Activated CD4-positive, alpha-beta T cell treated with anti-CD3 and anti-CD28 coated beads for 36 hours (primary cell): ENCODE results near the gene PIK3IP1. TPM values are rescaled to one million over a fixed set of nuclear protein-coding genes. Genes with fewer than 3 reads are reported as not detected.

Source experiments
- ATAC-seq: fragments of 200-7000 bp; cut with Tn5 transposase; one replicate; pipeline ENCODE4 v1.10.0; 2021; ENCODE audit warnings: mild to moderate bottlenecking, moderate library complexity
- CTCF ChIA-PET: fragments of 350-600 bp; sonication (Branson Sonifier 250); formaldehyde crosslinking; loops from one replicate; lab custom pipeline; 2021; ENCODE audit warnings: antibody characterized with exemption; lab: Charles Lee
- POLR2A ChIA-PET: fragments of 350-600 bp; sonication (Branson Sonifier 250); formaldehyde crosslinking; loops from one replicate; lab custom pipeline; 2021; ENCODE audit warnings: antibody characterized with exemption, inconsistent platforms; lab: Charles Lee
- DNase-seq: peaks from one replicate; pipeline ENCODE4 v3.0.0-alpha.2; 2020
- H3K27ac Mint-ChIP-seq: one replicate; pipeline ENCODE4 v1.8.0; 2021; ENCODE audit warnings: mixed read lengths
- H3K27me3 Mint-ChIP-seq: one replicate; pipeline ENCODE4 v1.8.0; 2021; ENCODE audit warnings: mixed read lengths
- H3K36me3 Mint-ChIP-seq: one replicate; pipeline ENCODE4 v1.8.0; 2021; ENCODE audit warnings: low read depth, mixed read lengths
- H3K4me1 Mint-ChIP-seq: one replicate; pipeline ENCODE4 v1.8.0; 2021; ENCODE audit warnings: mixed read lengths
- H3K4me3 Mint-ChIP-seq: one replicate; pipeline ENCODE4 v1.8.0; 2021; ENCODE audit warnings: mild to moderate bottlenecking, moderate library complexity, mixed read lengths
- H3K9me3 Mint-ChIP-seq: one replicate; pipeline ENCODE4 v1.8.0; 2021; ENCODE audit warnings: low read depth, mixed read lengths
- intact Hi-C, 2 experiments: fragments of 100-400 bp; cut with DNase I in 1 of 2; cut with micrococcal nuclease in 1 of 2; formaldehyde crosslinking; loops; one replicate each; pipeline versions ENCODE4 v1.14.2 to v1.15.1; 2022 to 2024; cut with DNase I, micrococcal nuclease
- total RNA-seq, 2 experiments: library from RNA; stranded (reverse); gene quantifications; one replicate each; pipeline ENCODE4 v1.2.3, GENCODE V29; 2021

The PIK3IP1 gene
- total RNA-seq, 2 experiments from 2014 or later: 14.2 to 15.1 TPM

- H3K36me3 Mint-ChIP-seq: peaks cover 61% of the 10 kb centered on the region
- H3K27me3 Mint-ChIP-seq: no peaks in the 10 kb centered on the region
- POLR2A ChIA-PET: interaction anchor here (3.8 kb wide), 1 partner anchor 12 kb away, joined by 38 read pairs; the partner anchor contains the start of gene PIK3IP1
- peaks cover 83% of the 10 kb centered on the region for H3K4me1 Mint-ChIP-seq
- no peak overlapping the region for H3K4me3 Mint-ChIP-seq
- intact Hi-C loops: loop anchor here in 1 of 2 experiments (5.0 kb wide), 1 partner anchor 67 kb away; the partner anchor contains the start of gene LIMK2
- CTCF ChIA-PET: interaction anchor here (0.7 to 1.8 kb wide), 5 partner anchors 8 to 36 kb away, joined by 3 to 13 read pairs (median 4); partner anchors contain the start of gene PIK3IP1
- no peak for ATAC-seq
- no peak for DNase-seq
- no peaks in the 10 kb centered on the region for H3K9me3 Mint-ChIP-seq
- peak overlapping the region; percentile 86 for H3K27ac Mint-ChIP-seq
Observed at GRCh38 chr22:31279327-31279669, 13.0 kb downstream of the PIK3IP1 start.

DNA sequence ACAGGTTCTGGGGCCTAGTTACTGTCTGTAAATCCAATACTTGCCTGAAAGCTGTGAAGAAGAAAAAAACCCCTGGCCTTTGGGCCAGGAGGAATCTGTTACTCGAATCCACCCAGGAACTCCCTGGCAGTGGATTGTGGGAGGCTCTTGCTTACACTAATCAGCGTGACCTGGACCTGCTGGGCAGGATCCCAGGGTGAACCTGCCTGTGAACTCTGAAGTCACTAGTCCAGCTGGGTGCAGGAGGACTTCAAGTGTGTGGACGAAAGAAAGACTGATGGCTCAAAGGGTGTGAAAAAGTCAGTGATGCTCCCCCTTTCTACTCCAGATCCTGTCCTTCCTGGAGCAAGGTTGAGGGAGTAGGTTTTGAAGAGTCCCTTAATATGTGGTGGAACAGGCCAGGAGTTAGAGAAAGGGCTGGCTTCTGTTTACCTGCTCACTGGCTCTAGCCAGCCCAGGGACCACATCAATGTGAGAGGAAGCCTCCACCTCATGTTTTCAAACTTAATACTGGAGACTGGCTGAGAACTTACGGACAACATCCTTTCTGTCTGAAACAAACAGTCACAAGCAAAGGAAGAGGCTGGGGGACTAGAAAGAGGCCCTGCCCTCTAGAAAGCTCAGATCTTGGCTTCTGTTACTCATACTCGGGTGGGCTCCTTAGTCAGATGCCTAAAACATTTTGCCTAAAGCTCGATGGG is 13.5 kb downstream of the PIK3IP1 start:
- Mint-ChIP-seq H3K4me3 (no peak overlapping the region), H3K27ac (peak overlapping the region; percentile 86), H3K4me1 (peaks cover 79% of the 10 kb centered on the region), H3K27me3 (no peaks in the 10 kb centered on the region), H3K36me3 (peaks cover 65% of the 10 kb centered on the region), H3K9me3 (no peaks in the 10 kb centered on the region)
- intact Hi-C loops: loop anchor here in 1 of 2 experiments (5.0 kb wide), 1 partner anchor 66 kb away; the partner anchor contains the start of gene LIMK2
- ChIA-PET POLR2A (interaction anchor here (3.8 kb wide), 1 partner anchor 12 kb away, joined by 38 read pairs; the partner anchor contains the start of gene PIK3IP1), CTCF (interaction anchor here (0.7 to 1.8 kb wide), 6 partner anchors 9 to 36 kb away, joined by 3 to 13 read pairs (median 4); partner anchors contain the start of gene PIK3IP1)
- DNase-seq (peak; percentile 52), ATAC-seq (peak; percentile 90)

GRCh38 chr22:31278151-31278621 is 14.1 kb downstream of the PIK3IP1 start:
- peaks cover 68% of the 10 kb centered on the region for H3K36me3 Mint-ChIP-seq
- peak overlapping the region; percentile 86 for H3K27ac Mint-ChIP-seq
- ATAC-seq: no peak
- H3K4me1 Mint-ChIP-seq: peaks cover 75% of the 10 kb centered on the region
- intact Hi-C loops: loop anchor here in 1 of 2 experiments (5.0 kb wide), 1 partner anchor 66 kb away; the partner anchor contains the start of gene LIMK2
- H3K27me3 Mint-ChIP-seq: no peaks in the 10 kb centered on the region
- H3K9me3 Mint-ChIP-seq: no peaks in the 10 kb centered on the region
- CTCF ChIA-PET: interaction anchor here (0.6 to 1.8 kb wide), 4 partner anchors 15 to 68 kb away, joined by 3 to 13 read pairs (median 4); partner anchors contain the start of genes PATZ1 and PIK3IP1
- POLR2A ChIA-PET: interaction anchor here (3.8 kb wide), 1 partner anchor 13 kb away, joined by 38 read pairs; the partner anchor contains the start of gene PIK3IP1
- no peak overlapping the region for H3K4me3 Mint-ChIP-seq
- no peak for DNase-seq

- no peak for ATAC-seq
- Mint-ChIP-seq H3K27ac (peak overlapping the region; percentile 86), H3K4me3 (no peak overlapping the region), H3K9me3 (no peaks in the 10 kb centered on the region), H3K36me3 (peaks cover 68% of the 10 kb centered on the region), H3K27me3 (no peaks in the 10 kb centered on the region), H3K4me1 (peaks cover 77% of the 10 kb centered on the region)
- ChIA-PET POLR2A (interaction anchor here (3.8 kb wide), 1 partner anchor 13 kb away, joined by 38 read pairs; the partner anchor contains the start of gene PIK3IP1), CTCF (interaction anchor here (0.6 to 1.3 kb wide), 4 partner anchors 15 to 69 kb away, joined by 3 to 5 read pairs (median 4); partner anchors contain the start of gene PATZ1)
- no peak for DNase-seq
- intact Hi-C loops: loop anchor here in 1 of 2 experiments (5.0 kb wide), 1 partner anchor 65 kb away; the partner anchor contains the start of gene LIMK2
Observed at GRCh38 chr22:31277741-31278140, 14.5 kb downstream of the PIK3IP1 start.

- Mint-ChIP-seq H3K4me1 (peaks cover 75% of the 10 kb centered on the region), H3K4me3 (no peak overlapping the region), H3K36me3 (peaks cover 66% of the 10 kb centered on the region), H3K27me3 (no peaks in the 10 kb centered on the region), H3K27ac (no peak overlapping the region), H3K9me3 (no peaks in the 10 kb centered on the region)
- DNase-seq: no peak
- POLR2A ChIA-PET: interaction anchor here (0.6 to 3.8 kb wide), 2 partner anchors 14 to 61 kb away, joined by 7 to 38 read pairs; partner anchors contain the start of gene PIK3IP1
- CTCF ChIA-PET: interaction anchor here (0.6 to 1.0 kb wide), 2 partner anchors 15 to 16 kb away, joined by 3 read pairs; no protein-coding TSS in a partner anchor
- no peak for ATAC-seq
- intact Hi-C loops: loop anchor here in 1 of 2 experiments (5.0 kb wide), 1 partner anchor 64 kb away; the partner anchor contains the start of gene LIMK2
Observed at GRCh38 chr22:31276426-31277167, 15.7 kb downstream of the PIK3IP1 start.

- no peaks in the 10 kb centered on the region for H3K27me3 Mint-ChIP-seq
- ChIA-PET CTCF (interaction anchor here (0.9 to 3.7 kb wide), 4 partner anchors 8 to 61 kb away, joined by 3 to 22 read pairs (median 4); no protein-coding TSS in a partner anchor), POLR2A (no interaction called here)
- H3K27ac Mint-ChIP-seq: peak overlapping the region; percentile 52
- no peak for DNase-seq
- no peak overlapping the region for H3K4me3 Mint-ChIP-seq
- peaks cover 71% of the 10 kb centered on the region for H3K4me1 Mint-ChIP-seq
- no peak for ATAC-seq
- H3K9me3 Mint-ChIP-seq: no peaks in the 10 kb centered on the region
- peaks cover 59% of the 10 kb centered on the region for H3K36me3 Mint-ChIP-seq
- intact Hi-C loops: loop anchor here in 1 of 2 experiments (5.0 kb wide), 1 partner anchor 63 kb away; the partner anchor contains the start of gene LIMK2
Observed at GRCh38 chr22:31275576-31275975, 16.7 kb downstream of the PIK3IP1 start.

GRCh38 chr22:31275018-31275417 is 17.3 kb downstream of the PIK3IP1 start:
- Mint-ChIP-seq H3K27me3 (no peaks in the 10 kb centered on the region), H3K4me1 (peaks cover 71% of the 10 kb centered on the region), H3K9me3 (no peaks in the 10 kb centered on the region), H3K4me3 (no peak overlapping the region), H3K27ac (peak overlapping the region; percentile 66), H3K36me3 (peaks cover 58% of the 10 kb centered on the region)
- DNase-seq: no peak
- CTCF ChIA-PET: interaction anchor here (0.7 to 4.2 kb wide), 7 partner anchors 9 to 61 kb away, joined by 3 to 24 read pairs (median 6); partner anchors contain the start of gene PIK3IP1
- POLR2A ChIA-PET: no interaction called here
- ATAC-seq: no peak
- intact Hi-C loops: loop anchor here in 1 of 2 experiments (5.0 kb wide), 1 partner anchor 63 kb away; the partner anchor contains the start of gene LIMK2

- H3K36me3 Mint-ChIP-seq: peaks cover 56% of the 10 kb centered on the region
- no peaks in the 10 kb centered on the region for H3K9me3 Mint-ChIP-seq
- no peaks in the 10 kb centered on the region for H3K27me3 Mint-ChIP-seq
- H3K4me3 Mint-ChIP-seq: no peak overlapping the region
- intact Hi-C loops: no loop called here
- H3K27ac Mint-ChIP-seq: no peak overlapping the region
- DNase-seq: no peak
- peaks cover 64% of the 10 kb centered on the region for H3K4me1 Mint-ChIP-seq
- ATAC-seq: no peak
- POLR2A ChIA-PET: interaction anchor here (1.6 to 2.0 kb wide), 2 partner anchors 12 to 18 kb away, joined by 4 to 8 read pairs; partner anchors contain the start of gene PIK3IP1
- CTCF ChIA-PET: interaction anchor here (0.6 to 4.2 kb wide), 8 partner anchors 10 to 968 kb away, joined by 3 to 24 read pairs (median 9); partner anchors contain the start of genes LIMK2, PIK3IP1 and SELENOM
Observed at GRCh38 chr22:31274017-31274416, 18.3 kb downstream of the PIK3IP1 start.

DNA sequence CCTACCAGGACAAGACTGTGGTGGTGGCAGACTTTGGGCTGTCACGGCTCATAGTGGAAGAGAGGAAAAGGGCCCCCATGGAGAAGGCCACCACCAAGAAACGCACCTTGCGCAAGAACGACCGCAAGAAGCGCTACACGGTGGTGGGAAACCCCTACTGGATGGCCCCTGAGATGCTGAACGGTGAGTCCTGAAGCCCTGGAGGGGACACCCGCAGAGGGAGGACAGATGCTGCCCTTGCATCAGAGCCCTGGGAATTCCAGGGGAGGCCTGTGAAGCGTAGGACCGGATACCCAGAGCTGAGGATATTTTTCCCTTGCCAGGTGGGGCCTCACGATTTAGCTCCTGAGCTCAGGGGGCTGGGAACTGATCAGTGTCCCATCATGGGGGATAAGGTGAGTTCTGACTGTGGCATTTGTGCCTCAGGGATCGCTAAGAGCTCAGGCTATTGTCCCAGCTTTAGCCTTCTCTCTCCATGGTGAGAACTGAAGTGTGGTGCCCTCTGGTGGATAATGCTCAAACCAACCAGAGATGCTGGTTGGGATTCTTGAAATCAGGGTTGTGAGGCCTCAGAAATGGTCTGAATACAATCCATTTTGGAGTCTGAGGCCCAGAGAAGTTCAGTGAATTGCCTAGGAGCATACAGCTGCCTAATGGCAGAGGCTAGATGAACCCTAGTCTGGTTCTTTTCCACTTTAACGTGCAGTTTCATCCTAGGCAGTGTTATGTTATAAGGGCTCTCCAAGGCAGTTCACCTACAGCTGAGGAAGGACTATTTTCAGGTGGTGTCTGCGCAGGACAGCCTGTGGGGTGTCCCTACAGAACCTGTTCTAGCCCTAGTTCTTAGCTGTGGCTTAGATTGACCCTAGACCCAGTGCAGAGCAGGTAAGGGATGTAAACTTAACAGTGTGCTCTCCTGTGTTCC is 19.5 kb downstream of the PIK3IP1 start:
- Mint-ChIP-seq H3K36me3 (peaks cover 54% of the 10 kb centered on the region), H3K4me3 (no peak overlapping the region), H3K4me1 (peaks cover 51% of the 10 kb centered on the region), H3K27me3 (no peaks in the 10 kb centered on the region), H3K27ac (no peak overlapping the region), H3K9me3 (no peaks in the 10 kb centered on the region)
- intact Hi-C loops: loop anchor here in 1 of 2 experiments (1.0 to 2.0 kb wide), 2 partner anchors 60 to 166 kb away; partner anchors contain the start of genes LIMK2 and SELENOM
- ATAC-seq: peak; percentile 84
- POLR2A ChIA-PET: interaction anchor here (1.6 to 2.0 kb wide), 2 partner anchors 13 to 19 kb away, joined by 4 to 8 read pairs; partner anchors contain the start of gene PIK3IP1
- CTCF ChIA-PET: interaction anchor here (0.6 to 4.2 kb wide), 28 partner anchors 8 to 1956 kb away, joined by 3 to 24 read pairs (median 4); partner anchors contain the start of genes LIMK2, PIK3IP1 and SELENOM
- DNase-seq: peak; percentile 70
